IPS-11a (cell line): ENCODE measurements around the gene NOB1.
A peak's percentile ranks its signal among the peaks of the same experiment; 100 is the strongest.
"Not testable (repeated sequence)": the region's sequence is repeated elsewhere in the genome, so short reads cannot be mapped to it uniquely, and the experiment has no call there.

Experiments used
- H3K4me3 ChIP-seq: one replicate; pipeline ENCODE4 v1.5.1; 2013; ENCODE audit warnings: low read depth, low read length, control low read depth

The NOB1 gene

GRCh38 chr16:69761983-69762813 is 7.5 kb upstream of the NOB1 start, which contains the start of gene WWP2:
TSS of gene WWP2 (plus strand) at chr16:69762332. CDS start at chr16:69787011, 24,679 bp downstream.
- peak within 1 kb of the TSS; percentile 82 for H3K4me3 ChIP-seq

GRCh38 chr16:69757375-69757774 is 2.6 kb upstream of the NOB1 start:
- H3K4me3 ChIP-seq, result not testable (repeated sequence)

- H3K4me3 ChIP-seq, result no peak overlapping the region
Measured at GRCh38 chr16:69756705-69757104, 2.0 kb upstream of the NOB1 start.

GRCh38 chr16:69754143-69754468 is 620 bp downstream of the NOB1 start:
- H3K4me3 ChIP-seq, result peak overlapping the region; percentile 90

GRCh38 chr16:69748694-69749345 is 5.9 kb downstream of the NOB1 start:
- no peak overlapping the region for H3K4me3 ChIP-seq

- H3K4me3 ChIP-seq, result no peak overlapping the region
Measured at GRCh38 chr16:69747115-69747514, 7.6 kb downstream of the NOB1 start.

GRCh38 chr16:69745959-69746358 is 8.8 kb downstream of the NOB1 start:
- no peak overlapping the region for H3K4me3 ChIP-seq

GRCh38 chr16:69745232-69745612 is 9.5 kb downstream of the NOB1 start:
- no peak overlapping the region for H3K4me3 ChIP-seq

GRCh38 chr16:69744363-69745231 is 10.1 kb downstream of the NOB1 start:
- H3K4me3 ChIP-seq, result no peak overlapping the region

GRCh38 chr16:69741951-69742904 is 12.5 kb downstream of the NOB1 start:
- no peak overlapping the region for H3K4me3 ChIP-seq

- H3K4me3 ChIP-seq, result no peak overlapping the region
Measured at GRCh38 chr16:69741519-69741918, 13.2 kb downstream of the NOB1 start.

- H3K4me3 ChIP-seq, result no peak overlapping the region
Measured at GRCh38 chr16:69732101-69732500, 22.6 kb downstream of the NOB1 start.

- not testable (repeated sequence) for H3K4me3 ChIP-seq
Measured at GRCh38 chr16:69731280-69731679, 23.4 kb downstream of the NOB1 start.

GRCh38 chr16:69729030-69729429 is 25.7 kb downstream of the NOB1 start:
- H3K4me3 ChIP-seq, result not testable (repeated sequence)

GRCh38 chr16:69727916-69728270 is 26.8 kb downstream of the NOB1 start:
- no peak overlapping the region for H3K4me3 ChIP-seq

GRCh38 chr16:69726313-69727060 is 28.2 kb downstream of the NOB1 start, which contains the start of gene NQO1:
TSS of gene NQO1 (minus strand) at chr16:69726560. CDS start at chr16:69726439, 121 bp downstream.
- peak within 1 kb of the TSS; percentile 70 for H3K4me3 ChIP-seq

GRCh38 chr16:69725480-69726312 is 29.0 kb downstream of the NOB1 start:
- H3K4me3 ChIP-seq, result peak overlapping the region; percentile 70

- H3K4me3 ChIP-seq, result peak overlapping the region; percentile 70
Measured at GRCh38 chr16:69724981-69725479, 29.7 kb downstream of the NOB1 start.
